ENCODE results near the gene WIZ. TPM values are rescaled to one million over a fixed set of nuclear protein-coding genes. Genes with fewer than 3 reads are reported as not detected.

WIZ gene
- total and polyA plus RNA-seq, 2 of the 4 experiments (the other 2 are of a cell fraction) = 0.90 to 27.1 TPM

DNA sequence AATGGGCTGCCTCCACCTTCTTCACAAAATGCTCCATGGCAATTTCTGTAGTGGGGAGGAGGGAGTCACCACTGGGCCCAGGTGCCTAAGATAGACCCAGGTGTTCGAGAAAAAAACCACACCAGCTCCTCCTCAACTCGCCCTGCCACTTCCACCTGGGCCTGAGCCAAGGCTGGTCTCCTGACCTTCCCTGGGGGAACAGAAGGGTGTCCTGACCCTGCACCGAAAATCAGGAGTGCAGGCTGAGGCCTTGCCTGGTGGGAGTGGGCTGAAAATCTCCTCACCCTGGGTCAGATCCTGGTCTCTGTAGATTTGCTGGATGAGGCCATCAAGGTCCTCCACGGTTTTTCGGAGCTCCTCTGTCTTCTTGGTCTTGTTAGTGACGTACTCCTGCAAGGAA, 52.5 kb downstream of the WIZ start:
- no peak overlapping the region for H3K18ac ChIP-seq (ENCODE audit: low read depth, low read length)
- no peak overlapping the region for H3K23ac ChIP-seq (ENCODE audit: low read depth, low read length)
- no peak overlapping the region for H2BK5ac ChIP-seq (ENCODE audit: low read depth, low read length, poor library complexity, severe bottlenecking)
- no peak overlapping the region for H2AK9ac ChIP-seq (replicated peaks; ENCODE audit: low read depth, low read length, poor library complexity)
- no peak overlapping the region for H3K56ac ChIP-seq (ENCODE audit: extremely low read depth, insufficient read depth, low read length)
- no peak overlapping the region for H3K4ac ChIP-seq (ENCODE audit: low read depth, low read length)
- H3K27ac ChIP-seq (ENCODE audit: insufficient read depth, low read length) = no peak overlapping the region
- no peak overlapping the region for H2AFZ ChIP-seq (replicated peaks; ENCODE audit: low read length, poor library complexity)
- no peaks in the 10 kb centered on the region for H3K9me3 ChIP-seq (ENCODE audit: control insufficient read depth, insufficient read depth, low read length)
- TF ChIP-seq POLR2A (IDR thresholded peaks at IDR 0.05; ENCODE audit: low read depth, low read length) (no peak), FOS (IDR thresholded peaks at IDR 0.05; ENCODE audit: low read depth, low read length) (no peak), RFX5 (IDR thresholded peaks at IDR 0.05; ENCODE audit: low read depth, low read length) (no peak), MAZ (IDR thresholded peaks at IDR 0.05; ENCODE audit: borderline replicate concordance, low read depth, low read length) (no peak), MXI1 (IDR thresholded peaks at IDR 0.05; ENCODE audit: borderline replicate concordance, low read depth, low read length) (no peak), RCOR1 (IDR thresholded peaks at IDR 0.05; ENCODE audit: insufficient replicate concordance, low read length) (no peak), RAD21 (IDR thresholded peaks at IDR 0.05; ENCODE audit: low read length) (no peak), NFE2L2 (IDR thresholded peaks at IDR 0.05; ENCODE audit: low read depth, low read length) (no peak), MAFK (IDR thresholded peaks at IDR 0.05; ENCODE audit: low read depth, low read length) (no peak), SMC3 (IDR thresholded peaks at IDR 0.05; ENCODE audit: low read depth, low read length) (no peak), CEBPB (IDR thresholded peaks at IDR 0.05; ENCODE audit: low read depth, low read length) (no peak), BHLHE40 (IDR thresholded peaks at IDR 0.05; ENCODE audit: low read depth, low read length) (no peak), CHD1 (IDR thresholded peaks at IDR 0.05; ENCODE audit: low read depth, low read length) (no peak)
- TF ChIP-seq, protein P1, sequence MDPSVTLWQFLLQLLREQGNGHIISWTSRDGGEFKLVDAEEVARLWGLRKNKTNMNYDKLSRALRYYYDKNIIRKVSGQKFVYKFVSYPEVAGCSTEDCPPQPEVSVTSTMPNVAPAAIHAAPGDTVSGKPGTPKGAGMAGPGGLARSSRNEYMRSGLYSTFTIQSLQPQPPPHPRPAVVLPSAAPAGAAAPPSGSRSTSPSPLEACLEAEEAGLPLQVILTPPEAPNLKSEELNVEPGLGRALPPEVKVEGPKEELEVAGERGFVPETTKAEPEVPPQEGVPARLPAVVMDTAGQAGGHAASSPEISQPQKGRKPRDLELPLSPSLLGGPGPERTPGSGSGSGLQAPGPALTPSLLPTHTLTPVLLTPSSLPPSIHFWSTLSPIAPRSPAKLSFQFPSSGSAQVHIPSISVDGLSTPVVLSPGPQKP (IDR thresholded peaks at IDR 0.05; ENCODE audit: borderline replicate concordance, low read depth, low read length) = no peak
- TF ChIP-seq, protein P2, sequence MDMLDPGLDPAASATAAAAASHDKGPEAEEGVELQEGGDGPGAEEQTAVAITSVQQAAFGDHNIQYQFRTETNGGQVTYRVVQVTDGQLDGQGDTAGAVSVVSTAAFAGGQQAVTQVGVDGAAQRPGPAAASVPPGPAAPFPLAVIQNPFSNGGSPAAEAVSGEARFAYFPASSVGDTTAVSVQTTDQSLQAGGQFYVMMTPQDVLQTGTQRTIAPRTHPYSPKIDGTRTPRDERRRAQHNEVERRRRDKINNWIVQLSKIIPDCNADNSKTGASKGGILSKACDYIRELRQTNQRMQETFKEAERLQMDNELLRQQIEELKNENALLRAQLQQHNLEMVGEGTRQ (IDR thresholded peaks at IDR 0.05; ENCODE audit: low read depth, low read length) = no peak
- TF ChIP-seq, protein P3, sequence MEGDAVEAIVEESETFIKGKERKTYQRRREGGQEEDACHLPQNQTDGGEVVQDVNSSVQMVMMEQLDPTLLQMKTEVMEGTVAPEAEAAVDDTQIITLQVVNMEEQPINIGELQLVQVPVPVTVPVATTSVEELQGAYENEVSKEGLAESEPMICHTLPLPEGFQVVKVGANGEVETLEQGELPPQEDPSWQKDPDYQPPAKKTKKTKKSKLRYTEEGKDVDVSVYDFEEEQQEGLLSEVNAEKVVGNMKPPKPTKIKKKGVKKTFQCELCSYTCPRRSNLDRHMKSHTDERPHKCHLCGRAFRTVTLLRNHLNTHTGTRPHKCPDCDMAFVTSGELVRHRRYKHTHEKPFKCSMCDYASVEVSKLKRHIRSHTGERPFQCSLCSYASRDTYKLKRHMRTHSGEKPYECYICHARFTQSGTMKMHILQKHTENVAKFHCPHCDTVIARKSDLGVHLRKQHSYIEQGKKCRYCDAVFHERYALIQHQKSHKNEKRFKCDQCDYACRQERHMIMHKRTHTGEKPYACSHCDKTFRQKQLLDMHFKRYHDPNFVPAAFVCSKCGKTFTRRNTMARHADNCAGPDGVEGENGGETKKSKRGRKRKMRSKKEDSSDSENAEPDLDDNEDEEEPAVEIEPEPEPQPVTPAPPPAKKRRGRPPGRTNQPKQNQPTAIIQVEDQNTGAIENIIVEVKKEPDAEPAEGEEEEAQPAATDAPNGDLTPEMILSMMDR (conservative IDR thresholded peaks at IDR 0.05; ENCODE audit: low read depth, low read length) = no peak
- H2BK120ac ChIP-seq (ENCODE audit: low read depth, low read length) = no peak overlapping the region
- no TSS peak for BruUV-seq (replicated peaks)
- H3K36me3 ChIP-seq (ENCODE audit: control insufficient read depth, insufficient read depth, low read length) = peaks cover 66% of the 10 kb centered on the region
- DNase-seq = no peak
- H3K4me2 ChIP-seq (ENCODE audit: low read depth, low read length) = no peak overlapping the region
- no peak overlapping the region for H3K9ac ChIP-seq (ENCODE audit: low read depth, low read length)
- dilution Hi-C loops (cut with HindIII; ENCODE audit: low sequenced_read_pairs, unreplicated experiment) (no loop called here), in situ Hi-C loops (cut with MboI; ENCODE audit: low sequenced_read_pairs) (no loop called here), intact Hi-C loops (cut with micrococcal nuclease) (no loop called here)
- WGBS, 2 experiments (ENCODE audit: extremely low coverage in 2 of 2, insufficient read length in 1 of 2) = no CpG with 5 or more reads among the region's 6 CpGs
- H3K4me3 ChIP-seq (ENCODE audit: insufficient read depth, low read depth, low read length) = no peak overlapping the region
- H3K4me1 ChIP-seq (ENCODE audit: control insufficient read depth, insufficient read depth, low read length) = no peaks in the 10 kb centered on the region; the same call in 1 of the 2 replicates
- peaks cover 9 to 63% of the 10 kb centered on the region in 2 experiments for H3K79me1 ChIP-seq (ENCODE audit: low read depth in 1 of 2, low read length in 2 of 2)
- H4K20me1 ChIP-seq (ENCODE audit: insufficient read depth, low read length) = peaks cover 69% of the 10 kb centered on the region
- H4K91ac ChIP-seq (ENCODE audit: insufficient read depth, low read depth, low read length) = no peak overlapping the region
- H3K9me1 ChIP-seq (ENCODE audit: insufficient read depth, low read length) = peaks cover 6% of the 10 kb centered on the region; the same call in 1 of the 2 replicates
- ChIA-PET CTCF (no interaction called here), POLR2A (ENCODE audit: unreplicated experiment) (no interaction called here)
- H3K27me3 ChIP-seq (ENCODE audit: control insufficient read depth, insufficient read depth, low read length) = no peaks in the 10 kb centered on the region
- no peak overlapping the region for H4K8ac ChIP-seq (ENCODE audit: low read depth in 2 of 2, low read length in 2 of 2)
- no peak overlapping the region for H4K5ac ChIP-seq (ENCODE audit: low read depth, low read length)
- no peak overlapping the region for H3K14ac ChIP-seq (replicated peaks; ENCODE audit: low read depth, low read length)
- no peak overlapping the region for H2BK15ac ChIP-seq (ENCODE audit: low read depth, low read length)
- no peak for ATAC-seq (ENCODE audit: low read depth)
- no peak overlapping the region for H2AK5ac ChIP-seq (ENCODE audit: low read depth, low read length)
- no peak overlapping the region for H2BK20ac ChIP-seq (ENCODE audit: low read depth, low read length)

Measured in IMR-90 (cell line).